Stimulated activated CD4-positive, alpha-beta T cell treated with anti-CD3 and anti-CD28 coated beads, Interleukin-1b, Interleukin-23, amount 100 ng/mL, for 1 hour (primary cell): ENCODE results near the gene FIGNL1.

Experiments
- DNase-seq, 2 donors: peaks; one replicate each; pipeline ENCODE4 v3.0.0-alpha.2; 2020; ENCODE audit warnings: low read depth in 2 of 2

The FIGNL1 gene, protein sequence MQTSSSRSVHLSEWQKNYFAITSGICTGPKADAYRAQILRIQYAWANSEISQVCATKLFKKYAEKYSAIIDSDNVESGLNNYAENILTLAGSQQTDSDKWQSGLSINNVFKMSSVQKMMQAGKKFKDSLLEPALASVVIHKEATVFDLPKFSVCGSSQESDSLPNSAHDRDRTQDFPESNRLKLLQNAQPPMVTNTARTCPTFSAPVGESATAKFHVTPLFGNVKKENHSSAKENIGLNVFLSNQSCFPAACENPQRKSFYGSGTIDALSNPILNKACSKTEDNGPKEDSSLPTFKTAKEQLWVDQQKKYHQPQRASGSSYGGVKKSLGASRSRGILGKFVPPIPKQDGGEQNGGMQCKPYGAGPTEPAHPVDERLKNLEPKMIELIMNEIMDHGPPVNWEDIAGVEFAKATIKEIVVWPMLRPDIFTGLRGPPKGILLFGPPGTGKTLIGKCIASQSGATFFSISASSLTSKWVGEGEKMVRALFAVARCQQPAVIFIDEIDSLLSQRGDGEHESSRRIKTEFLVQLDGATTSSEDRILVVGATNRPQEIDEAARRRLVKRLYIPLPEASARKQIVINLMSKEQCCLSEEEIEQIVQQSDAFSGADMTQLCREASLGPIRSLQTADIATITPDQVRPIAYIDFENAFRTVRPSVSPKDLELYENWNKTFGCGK

GRCh38 chr7:50449881-50450589 is at the start of gene FIGNL1:
FIGNL1 (minus strand) TSS chr7:50450350; CDS start chr7:50447287, 3,063 bp downstream.
- peak; percentile 48 to 67 for DNase-seq

DNA sequence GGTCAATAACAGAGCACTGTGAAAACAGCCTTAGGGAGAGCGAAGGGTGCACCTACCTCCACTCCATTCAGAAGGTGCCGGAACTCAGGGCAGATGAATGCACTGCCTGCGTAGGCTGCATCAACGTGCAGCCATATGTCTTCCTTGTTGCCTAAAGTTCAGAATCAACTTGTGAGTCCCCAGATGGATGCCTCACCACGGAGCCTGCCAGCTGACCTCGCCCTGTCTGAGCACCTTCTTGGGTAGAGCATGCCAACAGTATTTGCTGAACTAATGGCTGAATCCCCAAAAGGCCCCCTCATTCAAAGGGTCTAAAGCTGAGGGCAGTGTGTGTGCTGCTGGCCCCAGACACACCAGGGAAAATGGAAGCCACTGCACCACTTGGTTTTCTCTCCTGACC is 48.9 kb upstream of the FIGNL1 start:
- DNase-seq: no peak

- DNase-seq: no peak
Observed at GRCh38 chr7:50497968-50498367, 47.8 kb upstream of the FIGNL1 start.

- DNase-seq: no peak
Observed at GRCh38 chr7:50497068-50497642, 47.0 kb upstream of the FIGNL1 start.

DNA sequence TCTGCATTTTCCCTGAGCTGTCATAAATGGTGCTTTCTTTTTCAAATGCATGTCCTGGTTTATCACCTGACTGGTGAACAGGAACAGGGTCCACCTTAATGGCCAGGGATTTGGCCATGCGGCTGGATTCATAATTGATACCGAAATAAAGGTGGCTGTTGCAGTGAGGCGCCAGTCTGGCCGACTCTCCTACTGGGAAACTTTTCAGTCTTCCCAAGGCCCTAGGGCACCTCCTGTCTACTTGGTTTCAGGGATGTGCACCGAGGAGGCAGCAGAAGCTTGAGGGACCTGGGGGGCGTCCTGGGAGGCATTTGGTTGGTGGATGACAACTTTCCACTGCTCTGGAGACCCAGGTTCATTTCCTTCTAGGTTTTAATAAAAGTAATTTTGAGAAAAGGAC is 46.4 kb upstream of the FIGNL1 start:
- DNase-seq: no peak

DNA sequence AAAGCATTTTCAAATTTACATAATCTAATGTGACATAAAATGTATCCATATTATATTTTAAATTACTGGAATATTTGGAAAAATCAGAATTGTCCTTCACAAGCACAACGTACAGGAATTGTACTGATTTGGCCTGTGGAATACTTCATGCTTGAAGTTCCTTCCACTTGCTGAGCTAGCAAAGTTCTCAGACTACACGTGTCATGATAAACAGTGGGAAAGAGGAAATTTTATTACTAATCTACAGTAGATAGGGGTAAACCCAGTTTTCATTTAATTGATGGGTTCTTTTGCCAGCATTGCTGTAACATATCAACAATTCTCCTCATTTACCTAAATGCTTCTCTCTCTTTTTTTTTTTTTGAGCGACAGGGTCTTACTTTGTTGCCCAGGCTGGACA is 45.6 kb upstream of the FIGNL1 start:
- DNase-seq: no peak

DNA sequence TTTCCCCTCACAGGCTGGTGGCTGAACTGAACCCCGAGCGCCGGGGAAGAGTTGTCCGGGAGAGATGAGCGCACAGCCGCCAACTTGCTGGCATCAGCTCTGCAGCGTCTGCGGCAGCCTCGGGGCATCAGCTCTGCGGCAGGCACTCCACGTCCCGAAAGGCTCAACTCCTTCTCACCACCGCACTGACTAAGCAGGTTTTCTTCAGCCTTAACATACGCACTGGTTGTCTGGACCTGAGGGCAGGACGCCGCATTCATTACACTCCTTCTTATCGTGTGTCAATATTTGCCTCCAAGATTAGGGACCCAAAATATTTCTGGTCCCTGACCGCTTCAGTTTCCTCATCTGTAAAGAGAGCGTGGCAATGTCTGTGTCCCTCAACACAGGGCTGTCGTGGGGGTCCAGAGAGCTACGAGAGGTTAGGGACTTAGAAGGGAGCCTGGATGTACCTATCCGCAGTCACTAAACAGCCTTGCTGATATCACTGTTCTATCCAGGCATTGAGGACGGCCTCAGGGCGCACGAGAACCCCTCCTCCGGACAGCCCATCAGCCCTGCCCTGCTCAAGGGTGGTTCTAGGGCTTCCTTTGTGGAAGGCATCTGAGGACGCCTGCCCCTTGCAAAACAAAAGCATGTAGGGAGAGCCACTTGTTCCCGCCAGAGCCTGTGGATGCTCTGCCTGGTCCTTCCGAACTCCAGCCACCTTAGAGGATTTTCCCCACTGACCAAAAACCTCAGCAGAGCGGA is 42.8 kb upstream of the FIGNL1 start:
- no peak for DNase-seq

DNA sequence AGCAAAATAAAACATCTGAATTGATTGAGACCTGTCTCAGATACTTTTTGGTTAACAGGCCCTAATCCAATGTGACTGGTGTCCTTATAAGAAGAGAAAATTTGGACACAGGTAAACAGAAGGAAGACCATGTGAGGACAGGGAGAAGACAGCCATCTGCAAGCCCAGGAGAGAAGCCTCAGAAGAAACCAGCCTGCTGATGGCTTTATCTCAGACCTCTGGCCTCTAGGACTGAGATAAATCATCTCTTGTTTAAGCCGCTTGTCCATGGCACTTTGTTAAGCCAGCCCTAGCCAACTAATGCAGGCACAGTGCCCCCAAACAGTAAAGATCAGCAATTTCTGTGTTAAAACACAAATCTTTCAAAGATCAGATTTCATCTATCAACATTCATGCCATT is 41.8 kb upstream of the FIGNL1 start:
- no peak for DNase-seq

DNA sequence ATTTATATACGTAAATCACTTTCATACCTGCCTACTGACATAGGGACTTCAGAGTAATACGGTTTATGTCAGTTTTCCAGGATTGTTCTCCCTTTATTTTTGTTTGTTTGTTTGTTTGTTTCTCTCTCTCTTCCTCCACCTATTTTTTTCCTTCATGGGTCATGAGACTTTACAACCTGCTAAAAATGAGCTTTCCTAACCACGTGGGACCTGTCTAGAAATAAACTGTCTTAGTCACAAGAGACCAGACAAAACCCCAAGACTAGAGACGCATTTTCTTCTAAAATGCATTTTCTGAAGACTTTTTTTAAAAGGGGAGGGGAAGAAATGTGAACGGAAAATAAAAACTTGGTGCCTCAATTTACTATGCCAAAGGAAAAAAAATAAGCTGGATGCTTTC is 41.1 kb upstream of the FIGNL1 start:
- DNase-seq: no peak

DNA sequence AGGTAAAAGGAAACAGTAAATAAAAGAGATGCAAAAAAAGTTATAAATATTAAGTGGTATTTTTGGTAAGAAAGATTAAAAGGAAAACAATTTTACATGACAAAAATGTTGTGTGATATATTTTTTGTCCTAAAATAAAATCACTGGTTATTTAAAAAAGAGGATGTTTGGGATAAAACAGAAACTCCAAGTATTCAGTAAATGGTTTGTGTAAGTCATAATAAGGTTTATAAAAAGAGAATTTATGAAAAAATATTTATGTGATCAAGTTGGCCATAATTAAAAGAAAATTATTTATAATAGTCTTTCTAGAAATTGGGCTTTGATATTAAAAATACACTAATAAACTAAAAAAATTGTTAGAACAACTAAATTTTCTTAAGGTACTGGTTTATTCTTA is 38.2 kb upstream of the FIGNL1 start:
- no peak for DNase-seq

DNA sequence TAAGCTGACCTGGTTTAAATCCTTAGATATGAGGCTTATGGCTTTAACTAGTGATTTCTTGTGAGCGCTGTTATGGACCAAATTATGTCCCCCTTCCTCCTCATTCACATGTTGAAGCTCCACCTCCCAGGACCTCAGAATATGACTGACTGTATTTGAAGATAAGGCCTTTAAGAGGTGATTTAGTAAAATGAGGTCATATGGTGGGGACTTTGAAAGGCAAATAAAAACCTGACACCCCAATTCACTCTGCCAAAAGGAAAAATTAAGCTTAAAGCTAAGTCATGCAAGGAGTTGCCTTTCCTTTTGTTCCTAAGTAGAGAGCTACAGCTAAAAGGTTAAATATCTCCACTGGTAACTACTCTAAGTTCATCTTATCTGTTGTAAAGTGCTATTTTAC is 36.4 kb upstream of the FIGNL1 start:
- no peak for DNase-seq

GRCh38 chr7:50481867-50482266 is 31.7 kb upstream of the FIGNL1 start:
- no peak for DNase-seq

GRCh38 chr7:50480797-50481196 is 30.6 kb upstream of the FIGNL1 start:
- DNase-seq: no peak

DNA sequence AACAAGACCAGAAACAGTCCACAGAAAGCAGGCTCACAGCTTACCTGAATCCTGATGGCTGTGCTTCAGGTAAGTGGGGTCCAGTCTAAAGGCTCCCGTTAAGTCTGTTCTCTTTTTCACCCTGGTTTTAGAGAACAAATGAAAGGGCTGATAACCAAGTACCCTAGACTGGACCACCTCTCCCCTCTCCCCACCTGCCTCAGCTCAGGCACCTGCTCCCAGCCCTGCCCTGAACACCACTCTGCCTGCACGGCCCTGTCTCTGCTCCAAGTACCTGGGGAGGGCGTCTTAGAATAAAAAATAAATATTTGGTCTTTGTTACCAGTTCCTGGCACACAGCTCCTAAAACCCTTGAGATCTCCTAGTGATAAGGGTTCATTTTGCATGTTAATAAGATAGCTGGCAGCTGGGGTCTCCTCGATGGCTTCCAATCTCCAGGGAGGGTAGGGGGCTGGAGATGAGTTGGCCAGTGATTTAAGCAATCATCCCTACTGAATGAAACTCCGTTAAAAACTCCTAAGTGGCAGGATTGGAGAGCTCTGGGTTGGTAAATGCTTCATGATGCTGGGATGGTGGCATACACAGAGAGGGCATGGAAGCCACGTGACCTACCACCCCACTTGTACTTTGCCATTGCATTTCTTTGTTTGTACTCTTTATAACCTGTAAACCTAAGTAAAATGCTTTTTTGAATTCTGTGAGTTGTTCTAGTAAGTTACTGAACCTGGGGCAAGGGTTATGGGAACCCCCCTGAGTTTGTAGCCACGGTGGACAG is 29.8 kb upstream of the FIGNL1 start:
- no peak for DNase-seq

DNA sequence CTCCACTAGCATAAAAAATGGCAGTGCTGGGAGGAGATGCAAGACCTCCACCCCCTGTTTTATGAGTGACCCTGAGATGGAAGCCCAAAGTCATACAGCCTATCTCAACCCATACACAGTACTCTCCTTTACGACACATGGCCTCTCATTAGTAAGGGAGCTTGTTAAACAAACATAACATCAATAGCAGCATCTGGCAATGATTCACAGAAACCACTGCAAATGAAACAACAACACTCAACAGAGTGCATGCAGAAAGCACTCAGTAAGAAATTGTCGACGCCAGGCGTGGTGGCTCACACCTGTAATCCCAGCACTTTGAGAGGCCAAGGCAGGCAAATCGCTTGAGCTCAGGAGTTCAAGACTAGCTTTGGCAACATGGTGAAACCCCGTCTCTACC is 27.5 kb upstream of the FIGNL1 start:
- no peak for DNase-seq

GRCh38 chr7:50476953-50477625 is 26.9 kb upstream of the FIGNL1 start:
- no peak for DNase-seq

GRCh38 chr7:50475340-50475739 is 25.2 kb upstream of the FIGNL1 start:
- DNase-seq: no peak

GRCh38 chr7:50474382-50475160 is 24.4 kb upstream of the FIGNL1 start:
- no peak for DNase-seq

GRCh38 chr7:50473531-50473930 is 23.4 kb upstream of the FIGNL1 start:
- no peak for DNase-seq

DNA sequence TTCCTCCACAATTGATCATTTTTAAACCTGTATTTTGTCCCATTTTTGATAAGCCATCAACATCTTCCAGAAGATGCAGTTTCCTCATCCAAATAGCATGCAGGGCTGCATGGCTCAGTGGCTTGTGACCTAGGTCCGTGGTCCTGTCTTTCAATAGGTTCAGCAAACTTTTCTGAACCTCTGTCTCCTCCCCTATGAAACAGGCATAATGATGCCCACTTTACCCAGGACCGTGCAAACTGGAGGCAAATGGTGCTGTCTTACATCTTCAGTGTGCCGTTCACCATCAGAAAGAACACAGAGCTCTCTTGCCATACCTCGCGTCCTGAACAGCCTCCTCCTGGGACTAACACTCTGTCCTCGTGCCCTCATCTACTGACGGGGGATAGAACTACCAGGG is 22.3 kb upstream of the FIGNL1 start:
- no peak for DNase-seq
